ENCODE measurements around the gene PSMG2. TPM values are rescaled to one million over a fixed set of nuclear protein-coding genes. Genes with fewer than 3 reads are reported as not detected.

PSMG2 gene
- total and polyA plus RNA-seq, 2 of the 13 experiments (the other 11 are each of a cell fraction or from before 2014, with no cell fraction given) = 53.4 to 94.8 TPM

GRCh38 chr18:12692206-12692605, 10.6 kb upstream of the PSMG2 start (continued):
- TF ChIP-seq ZNF407 (CRISPR knock-in tag; IDR thresholded peaks at IDR 0.05; ENCODE audit: not compliant biosample characterization) = no peak
- TF ChIP-seq NR2F6 (IDR thresholded peaks at IDR 0.05) = peak; percentile 53
- peak; percentile 36; the same call in 1 of the 2 replicates for TF ChIP-seq NR2F6 (CRISPR knock-in tag; IDR thresholded peaks at IDR 0.05)
- TF ChIP-seq GABPA (IDR thresholded peaks at IDR 0.05; ENCODE audit: low read depth, low read length) = no peak
- no peak for TF ChIP-seq GABPA (CRISPR knock-in tag; IDR thresholded peaks at IDR 0.05; ENCODE audit: low read depth)
- TF ChIP-seq ZNF207 (IDR thresholded peaks at IDR 0.05; ENCODE audit: borderline replicate concordance) = no peak
- TF ChIP-seq ZMYM3 (CRISPR knock-in tag; IDR thresholded peaks at IDR 0.05) = 0 out of 2 replicates have a peak, but pooled peaks have one; percentile 4
- no peak for TF ChIP-seq SETDB1 (CRISPR knock-in tag; IDR thresholded peaks at IDR 0.05; ENCODE audit: borderline replicate concordance)
- TF ChIP-seq ZBTB10 (CRISPR knock-in tag; IDR thresholded peaks at IDR 0.05; ENCODE audit: borderline replicate concordance) = no peak
- TF ChIP-seq ZNF263 (CRISPR knock-in tag; IDR thresholded peaks at IDR 0.05) = peak; percentile 43; the same call in 1 of the 2 replicates
- TF ChIP-seq ZNF570 (CRISPR knock-in tag; IDR thresholded peaks at IDR 0.05; ENCODE audit: borderline replicate concordance) = no peak
- TF ChIP-seq ARID3A (IDR thresholded peaks at IDR 0.05; ENCODE audit: low read depth, low read length) = no peak

Measured in HepG2 (cell line).